Pancreas (tissue), 10 donors: ENCODE measurements around the gene PDK2. TPM values are rescaled to one million over a fixed set of nuclear protein-coding genes. Genes with fewer than 3 reads are reported as not detected.

Experiments used
- ATAC-seq, 4 donors: fragments of 200-7000 bp; cut with Tn5 transposase; one replicate each; pipeline versions ENCODE4 v1.8.0 to v1.9.1; 2020; ENCODE audit warnings: mild to moderate bottlenecking in 4 of 4, moderate library complexity in 4 of 4
- DNase-seq, 6 donors: peaks; one replicate each; pipeline ENCODE4 v3.0.0-alpha.2; 2020
- FAIRE-seq: peaks from 2 replicates; lab custom pipeline; 2012; peaks lifted over from hg19 to GRCh38; lab: Jason Lieb, UNC
- H3K27ac ChIP-seq, 4 donors: fragments of 200-600 bp; sonication (generic); 1 replicate in 3 of 4; 2 replicates in 1 of 4; pipeline versions ENCODE4 v1.5.0 to v1.8.0; 2020
- H3K27me3 ChIP-seq, 4 donors: fragments of 200-600 bp; one replicate each; pipeline ENCODE4 v1.8.0; 2021
- H3K36me3 ChIP-seq, 3 donors: fragments of 200-600 bp; sonication (generic) in 1 of 3; one replicate each; pipeline versions ENCODE4 v1.5.0 to v1.8.0; 2020 to 2021
- H3K4me1 ChIP-seq, 3 donors: fragments of 200-600 bp; one replicate each; pipeline ENCODE4 v1.8.0; 2021
- H3K4me3 ChIP-seq, 4 donors: fragments of 200-600 bp; sonication (generic) in 2 of 4; one replicate each; pipeline versions ENCODE4 v1.5.0 to v1.8.0; 2020 to 2021
- H3K9me3 ChIP-seq, 4 donors: fragments of 200-600 bp; one replicate each; pipeline ENCODE4 v1.8.0; 2021
- WGBS, 2 donors: extraction: QIAGEN DNeasy Blood & Tissue Kit; methylation state at CpG; one replicate each; pipeline ENCODE4 v1.1.7; 2013; 5-methylcytosine and 5-hydroxymethylcytosine counted together
- intact Hi-C, 3 donors: fragments of 100-400 bp; cut with DNase I; formaldehyde crosslinking; loops; one replicate each; pipeline versions ENCODE4 v1.11.1 to v1.14.2; 2022
- polyA plus RNA-seq, 2 donors: library from polyadenylated mRNA; stranded (reverse); fragments of 200-250 nt; gene quantifications; one replicate each; pipeline ENCODE4 v1.2.3, GENCODE V29; 2013
- total RNA-seq, 6 donors: library from RNA; stranded (reverse); fragmentation: NEBNext Ultra II Directional in 4 of 6; extraction: Animal tissue kit (Norgen Biotek cat#: 25700) in 4 of 6; gene quantifications; one replicate each; pipeline versions ENCODE4 v1.2.1 to v1.2.4, GENCODE V29; 2021 to 2023
- TF ChIP-seq, protein P1 (sequence below), 4 donors: fragments of 200-600 bp; sonication (generic) in 3 of 4; IDR thresholded peaks; one replicate each; pipeline versions ENCODE4 v1.5.0 to v1.8.0; 2021; ENCODE audit warnings: antibody characterized with exemption in 4 of 4
- donor health status: healthy with polysubstance abuse.
- donor health status: DM: no; HTN: no; CAD: no; lungs with moderate emphysema.
- donor health status: DM: no; HTN: no; CAD: no.
- donor health status: control.
- donor health status: control.
- donor health status: Bipolar disorder and iron deficiency.
- donor health status: DM: yes; HTN: yes; CAD: no.
- donor health status: DM: no; HTN: no; CAD: no.
- donor health status: DM: no; HTN: no; CAD: no.
- donor health status: DM: yes; HTN: yes; CAD: no.

Gene PDK2
- total and polyA plus RNA-seq, 8 donors = 15.3 to 50.0 (median 29.1) TPM

DNA sequence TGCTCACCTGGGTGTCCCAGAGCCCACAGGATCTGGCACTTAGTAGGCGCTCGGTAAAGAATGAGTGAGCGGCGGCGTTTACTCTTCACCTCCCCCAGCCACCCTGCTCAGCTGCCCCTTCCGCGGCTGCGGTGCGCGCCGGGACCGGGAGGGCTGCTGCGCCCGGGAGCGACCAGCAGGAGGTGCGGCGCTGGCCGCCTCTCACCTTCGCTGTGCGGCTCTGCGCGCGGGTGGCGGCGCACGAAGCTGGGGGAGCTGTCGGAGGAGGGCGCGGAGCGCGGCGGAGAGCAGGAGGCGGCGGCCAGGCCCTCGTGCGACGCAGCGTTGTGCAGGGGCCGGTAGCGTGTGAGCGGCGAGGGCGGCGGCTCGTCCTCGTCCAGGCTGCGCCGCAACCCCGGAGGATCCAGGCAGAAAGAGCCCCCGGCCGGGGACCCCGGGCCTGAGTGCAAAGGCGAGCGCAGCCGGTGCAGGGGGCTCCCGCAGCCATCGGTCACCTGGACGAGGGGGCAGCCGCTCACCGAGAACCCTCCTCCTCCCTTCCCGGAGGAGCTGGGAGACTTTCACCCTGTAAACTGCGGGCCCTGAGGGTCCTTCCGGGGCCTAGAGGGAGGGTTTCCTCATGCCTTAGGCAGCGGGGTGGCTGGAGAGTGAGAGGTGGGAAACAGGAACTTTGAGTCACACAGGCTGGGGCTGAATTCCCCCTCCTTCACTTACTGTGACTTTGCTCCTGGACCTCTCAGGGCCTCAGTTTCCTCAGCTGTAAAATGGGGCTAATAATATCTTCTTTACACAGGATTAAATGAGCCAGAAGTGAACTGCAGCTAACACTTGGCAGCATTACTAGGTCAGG is 22.3 kb downstream of the PDK2 start:
- H3K4me3 ChIP-seq = no peak overlapping the region
- H3K27ac ChIP-seq = no peak overlapping the region
- H3K4me1 ChIP-seq = peaks cover 0 to 6% (median 2%) of the 10 kb centered on the region in 3 donors
- ATAC-seq (peak; percentile 72 to 89 (median 86)), FAIRE-seq (no peak), DNase-seq (peak in 4 of 6 donors; percentile 63 to 87 (median 72))
- no peaks in the 10 kb centered on the region for H3K9me3 ChIP-seq
- H3K36me3 ChIP-seq = no peaks in the 10 kb centered on the region
- TF ChIP-seq, protein P1, sequence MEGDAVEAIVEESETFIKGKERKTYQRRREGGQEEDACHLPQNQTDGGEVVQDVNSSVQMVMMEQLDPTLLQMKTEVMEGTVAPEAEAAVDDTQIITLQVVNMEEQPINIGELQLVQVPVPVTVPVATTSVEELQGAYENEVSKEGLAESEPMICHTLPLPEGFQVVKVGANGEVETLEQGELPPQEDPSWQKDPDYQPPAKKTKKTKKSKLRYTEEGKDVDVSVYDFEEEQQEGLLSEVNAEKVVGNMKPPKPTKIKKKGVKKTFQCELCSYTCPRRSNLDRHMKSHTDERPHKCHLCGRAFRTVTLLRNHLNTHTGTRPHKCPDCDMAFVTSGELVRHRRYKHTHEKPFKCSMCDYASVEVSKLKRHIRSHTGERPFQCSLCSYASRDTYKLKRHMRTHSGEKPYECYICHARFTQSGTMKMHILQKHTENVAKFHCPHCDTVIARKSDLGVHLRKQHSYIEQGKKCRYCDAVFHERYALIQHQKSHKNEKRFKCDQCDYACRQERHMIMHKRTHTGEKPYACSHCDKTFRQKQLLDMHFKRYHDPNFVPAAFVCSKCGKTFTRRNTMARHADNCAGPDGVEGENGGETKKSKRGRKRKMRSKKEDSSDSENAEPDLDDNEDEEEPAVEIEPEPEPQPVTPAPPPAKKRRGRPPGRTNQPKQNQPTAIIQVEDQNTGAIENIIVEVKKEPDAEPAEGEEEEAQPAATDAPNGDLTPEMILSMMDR (IDR thresholded peaks at IDR 0.05) = peak; percentile 45 to 63 (median 59)
- no peaks in the 10 kb centered on the region for H3K27me3 ChIP-seq
- 15 to 16% methylated on average over 54 to 64 of the region's 64 CpGs for WGBS, 2 donors
- intact Hi-C loops = no loop called here

DNA sequence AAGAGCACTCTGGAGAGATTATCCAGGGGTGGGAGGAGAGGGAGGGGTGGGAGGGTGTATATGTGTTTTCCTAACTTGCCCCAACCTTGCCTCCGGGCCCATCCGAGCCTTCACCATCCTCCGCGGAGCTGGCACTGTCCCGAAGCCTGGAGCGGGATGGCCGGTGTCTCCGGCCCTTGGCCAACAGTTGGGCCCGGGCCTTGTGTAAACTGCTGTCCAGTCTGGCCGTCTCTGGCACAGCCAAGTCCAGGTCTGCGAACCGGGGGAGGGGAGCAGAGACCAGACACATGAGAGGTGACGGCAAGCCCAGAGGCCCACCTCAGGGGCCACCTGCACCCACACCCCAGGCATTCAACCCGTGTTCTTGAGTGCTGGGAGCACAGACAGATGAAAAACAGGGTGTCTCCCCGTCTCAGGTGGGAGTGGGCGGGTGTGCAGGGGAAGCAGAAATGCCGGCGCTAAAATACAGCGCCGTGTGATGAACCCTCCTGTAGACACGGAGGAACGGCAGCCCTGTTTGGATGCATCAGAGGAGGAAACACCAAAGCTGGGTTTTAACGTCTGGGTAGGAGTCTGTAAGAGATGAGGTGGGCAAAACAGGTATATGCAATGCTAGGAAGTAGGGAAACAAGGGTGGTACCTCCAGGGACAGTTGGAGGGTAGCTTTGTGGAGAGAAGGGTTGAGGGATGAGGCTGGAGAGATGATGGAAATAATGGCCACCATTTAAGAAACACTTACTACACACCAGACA is 23.1 kb downstream of the PDK2 start:
- Histone ChIP-seq H3K9me3 (no peaks in the 10 kb centered on the region), H3K4me3 (no peak overlapping the region), H3K27me3 (no peaks in the 10 kb centered on the region), H3K4me1 (peaks cover 0 to 6% (median 0%) of the 10 kb centered on the region in 3 donors), H3K36me3 (no peaks in the 10 kb centered on the region), H3K27ac (no peak overlapping the region)
- TF ChIP-seq, protein P1 (IDR thresholded peaks at IDR 0.05) = no peak
- ATAC-seq = peak in 1 of 4 donors; percentile 3
- DNase-seq = peak in 1 of 6 donors; percentile 62
- 55 to 63% methylated on average over 22 to 23 of the region's 23 CpGs for WGBS, 2 donors
- intact Hi-C loops = no loop called here
- no peak for FAIRE-seq

DNA sequence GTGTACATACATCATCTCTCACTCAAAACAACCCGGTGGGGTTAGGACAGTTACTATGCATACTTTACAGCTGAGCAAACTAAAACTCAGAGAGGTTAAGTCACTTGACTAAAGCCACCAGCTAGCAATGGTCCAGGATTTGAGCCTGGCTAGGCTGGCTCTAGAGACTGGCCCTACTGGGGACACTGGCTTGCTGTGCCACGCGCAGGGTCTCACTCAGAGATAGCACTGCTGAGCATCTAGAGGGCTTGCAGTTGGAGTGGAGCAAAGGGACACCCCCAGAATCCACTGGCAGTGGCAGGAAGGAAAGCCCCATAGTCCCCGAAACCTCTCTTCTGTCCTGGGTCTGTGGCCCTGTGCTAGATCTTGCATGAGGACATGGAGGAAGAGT is 23.7 kb downstream of the PDK2 start:
- intact Hi-C loops = no loop called here

DNA sequence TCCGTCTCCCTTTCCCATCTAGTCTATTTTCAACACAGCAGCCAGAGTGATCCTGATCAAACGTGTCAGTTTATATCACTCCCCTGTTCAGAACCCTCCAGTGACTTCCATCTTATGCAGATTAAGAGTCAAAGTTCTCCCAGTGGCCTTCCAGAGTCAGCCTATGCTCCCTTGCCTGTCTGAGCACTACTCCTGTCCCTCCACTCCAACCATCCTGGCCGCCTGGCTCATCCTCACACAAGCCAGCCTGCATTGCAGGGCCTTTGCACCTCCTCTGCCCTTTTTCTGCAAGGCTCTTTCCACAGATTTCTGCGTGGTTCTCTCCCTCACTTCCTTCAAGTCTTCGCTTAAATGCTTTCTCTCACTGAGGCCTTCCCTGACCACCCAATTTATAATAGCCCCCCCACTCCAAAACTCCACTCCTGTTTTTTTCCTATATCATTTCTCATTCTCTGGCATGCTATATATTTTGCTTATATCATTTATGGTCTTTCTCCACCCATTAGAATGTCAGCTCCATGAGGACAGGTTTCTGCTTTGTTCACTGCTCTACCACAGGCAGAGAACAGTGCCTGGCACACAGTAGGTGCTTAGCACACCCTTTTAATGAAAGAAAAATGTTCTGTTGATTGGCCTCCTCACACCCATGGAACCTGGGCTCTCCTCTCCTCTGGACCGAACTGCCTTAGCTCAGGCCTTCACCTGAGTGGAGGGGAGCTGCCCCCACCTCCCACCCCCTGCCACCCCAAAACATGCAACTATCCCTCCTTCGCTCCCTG is 25.5 kb downstream of the PDK2 start:
- Histone ChIP-seq H3K27ac (no peak overlapping the region), H3K9me3 (no peaks in the 10 kb centered on the region), H3K36me3 (no peaks in the 10 kb centered on the region), H3K27me3 (no peaks in the 10 kb centered on the region), H3K4me1 (peaks cover 0 to 6% (median 0%) of the 10 kb centered on the region in 3 donors), H3K4me3 (no peak overlapping the region)
- intact Hi-C loops = no loop called here
- 85 to 93% methylated on average over 7 of the region's 7 CpGs for WGBS, 2 donors
- TF ChIP-seq, protein P1 (IDR thresholded peaks at IDR 0.05) = no peak
- DNase-seq = no peak
- FAIRE-seq = no peak
- no peak for ATAC-seq

More for the DNA sequence above, 23.7 kb downstream of the PDK2 start:
- Histone ChIP-seq H3K27me3 (no peaks in the 10 kb centered on the region), H3K36me3 (no peaks in the 10 kb centered on the region), H3K4me3 (no peak overlapping the region), H3K9me3 (no peaks in the 10 kb centered on the region), H3K4me1 (peaks cover 0 to 6% (median 0%) of the 10 kb centered on the region in 3 donors), H3K27ac (no peak overlapping the region)
- TF ChIP-seq, protein P1 (IDR thresholded peaks at IDR 0.05) = no peak
- ATAC-seq (no peak), DNase-seq (no peak), FAIRE-seq (no peak)
- WGBS, 2 donors = 72 to 74% methylated on average over 4 of the region's 4 CpGs
